Measurements from ENCODE around the gene CCP110. TPM values are rescaled to one million over a fixed set of nuclear protein-coding genes. Genes with fewer than 3 reads are reported as not detected.
A peak's percentile ranks its signal among the peaks of the same experiment; 100 is the strongest.

CCP110 gene
- total RNA-seq, 1 experiment from 2014 or later = 21.6 TPM

GRCh38 chr16:19559242-19559910, 35.6 kb downstream of the CCP110 start:
- H3K36me3 Mint-ChIP-seq (ENCODE audit: insufficient read depth in 1 of 3, low read depth in 3 of 3) = peaks cover 9 to 26% (median 10%) of the 10 kb centered on the region in 3 experiments; a peak in 6 of 7 replicates
- peaks cover 14 to 17% of the 10 kb centered on the region in 2 experiments for H3K4me1 Mint-ChIP-seq
- H3K18ac ChIP-seq (ENCODE audit: insufficient read length, low read depth, low read length) = no peak overlapping the region
- no peaks in the 10 kb centered on the region for H3K9me3 ChIP-seq (ENCODE audit: control insufficient read depth, low read depth, low read length)
- no peaks in the 10 kb centered on the region for H4K20me1 ChIP-seq (ENCODE audit: control insufficient read depth, insufficient read depth, insufficient read length)
- H3K23me2 ChIP-seq (ENCODE audit: insufficient read length, low read depth, low read length, poor library complexity, severe bottlenecking) = no peaks in the 10 kb centered on the region
- TF ChIP-seq CTCF (conservative IDR thresholded peaks at IDR 0.05) = peak; percentile 81
- H3K56ac ChIP-seq (ENCODE audit: insufficient read length, low read depth, low read length) = no peak overlapping the region
- H2AFZ ChIP-seq (ENCODE audit: low read length) = no peak overlapping the region
- no peak overlapping the region for H2BK15ac ChIP-seq (ENCODE audit: low read depth, low read length)
- no peak overlapping the region for H2BK12ac ChIP-seq (ENCODE audit: insufficient read length, low read depth, low read length)
- peak overlapping the region; percentile 79 to 88 (median 85); a peak in 2 of 7 replicates for H3K27ac Mint-ChIP-seq
- no peak overlapping the region for H4K5ac ChIP-seq (ENCODE audit: insufficient read length, low read depth, low read length)
- H2BK120ac ChIP-seq (ENCODE audit: low read depth, low read length, poor library complexity, severe bottlenecking) = no peak overlapping the region
- H3K79me2 ChIP-seq (ENCODE audit: insufficient read depth, low read length) = no peaks in the 10 kb centered on the region
- no peaks in the 10 kb centered on the region for H3K4me1 ChIP-seq (ENCODE audit: insufficient read depth, low read length)
- no peak overlapping the region for H3K14ac ChIP-seq (ENCODE audit: insufficient read depth, low read length)
- H3K27me3 ChIP-seq (ENCODE audit: insufficient read depth, low read length) = no peaks in the 10 kb centered on the region
- H4K8ac ChIP-seq (replicated peaks; ENCODE audit: insufficient read length, low read depth, low read length) = no peak overlapping the region
- H2AK5ac ChIP-seq (ENCODE audit: insufficient read length, low read length) = no peak overlapping the region
- no peak overlapping the region for H2BK20ac ChIP-seq (ENCODE audit: low read depth, low read length, poor library complexity, severe bottlenecking)
- no peak overlapping the region for H3K4ac ChIP-seq (ENCODE audit: low read depth, low read length)
- no peak for DNase-seq
- no peak overlapping the region for H3K23ac ChIP-seq (ENCODE audit: insufficient read length, low read depth, low read length)
- H3K79me1 ChIP-seq (ENCODE audit: insufficient read depth, low read depth, low read length, poor library complexity, severe bottlenecking) = peaks cover 6% of the 10 kb centered on the region
- H3T11ph ChIP-seq (ENCODE audit: low read length) = no peak overlapping the region
- H3K4me3 Mint-ChIP-seq = peak overlapping the region in 1 of 2 experiments; percentile 11; a peak in 1 of 5 replicates
- peaks cover 6 to 12% of the 10 kb centered on the region in 2 experiments for H3K9me3 Mint-ChIP-seq
- H3K9ac ChIP-seq (ENCODE audit: extremely low read depth, insufficient read length, low read length) = no peak overlapping the region
- no peak overlapping the region for H3K27ac ChIP-seq (ENCODE audit: insufficient read length, low read depth, low read length)
- H2BK5ac ChIP-seq (ENCODE audit: insufficient read length, low read length) = no peak overlapping the region
- no peak overlapping the region for H4K91ac ChIP-seq (ENCODE audit: insufficient read length, low read depth, low read length)
- no peaks in the 10 kb centered on the region for H3K27me3 Mint-ChIP-seq (ENCODE audit: low read depth)
- WGBS (ENCODE audit: extremely low coverage, insufficient read length, low lambda C conversion rate) = no CpG with 5 or more reads among the region's 10 CpGs
- no peak overlapping the region for H3K4me2 ChIP-seq (ENCODE audit: insufficient read depth, insufficient read length, low read length)

Data from H9 (cell line).